NCI-H748 (cell line): ENCODE data around the gene GALR3.
A peak's percentile ranks its signal among the peaks of the same experiment; 100 is the strongest.

Source experiments
- DNase-seq: peaks from one replicate; lab custom pipeline; 2025; ENCODE audit not compliant: unreplicated experiment; lab: John Stamatoyannopoulos, UW

Gene GALR3

GRCh38 chr22:37803195-37803638, 20.0 kb upstream of the GALR3 start:
- peak; percentile 90 for DNase-seq

DNA sequence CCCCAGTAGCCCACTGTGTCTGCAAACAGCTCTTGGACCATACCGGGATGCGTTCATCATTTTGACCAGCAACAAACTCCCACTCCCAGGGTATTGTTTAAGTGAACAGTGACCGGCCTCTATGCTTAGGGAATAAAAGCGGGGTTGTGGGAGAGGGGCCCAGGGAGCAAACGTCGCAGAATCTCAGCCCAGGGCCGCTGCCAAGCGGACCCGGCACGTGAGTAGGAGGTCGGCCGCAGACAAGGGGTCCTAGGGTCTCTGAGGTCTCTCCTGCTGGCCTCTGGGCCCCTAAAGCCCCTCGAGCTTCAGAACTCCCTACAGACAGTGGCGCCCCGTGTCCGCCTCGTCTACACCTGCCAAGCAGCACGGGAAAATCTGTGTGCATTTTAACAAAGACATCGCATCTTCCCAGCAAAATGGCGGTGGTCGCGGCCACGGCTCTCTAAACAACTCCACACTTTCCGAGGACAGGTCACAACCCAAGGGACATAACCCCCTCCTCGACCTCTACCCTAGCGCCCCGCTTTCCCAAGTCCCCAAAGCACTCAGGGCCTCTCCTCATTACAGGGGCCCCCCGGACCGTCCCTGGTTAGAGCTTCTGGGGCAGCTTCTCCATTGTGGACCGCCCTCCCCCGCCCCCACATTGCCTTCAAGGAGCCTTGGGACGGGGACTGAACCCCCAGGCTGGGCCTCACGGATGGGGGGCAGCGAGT, 19.4 kb upstream of the GALR3 start:
- DNase-seq = peak; percentile 90

DNA sequence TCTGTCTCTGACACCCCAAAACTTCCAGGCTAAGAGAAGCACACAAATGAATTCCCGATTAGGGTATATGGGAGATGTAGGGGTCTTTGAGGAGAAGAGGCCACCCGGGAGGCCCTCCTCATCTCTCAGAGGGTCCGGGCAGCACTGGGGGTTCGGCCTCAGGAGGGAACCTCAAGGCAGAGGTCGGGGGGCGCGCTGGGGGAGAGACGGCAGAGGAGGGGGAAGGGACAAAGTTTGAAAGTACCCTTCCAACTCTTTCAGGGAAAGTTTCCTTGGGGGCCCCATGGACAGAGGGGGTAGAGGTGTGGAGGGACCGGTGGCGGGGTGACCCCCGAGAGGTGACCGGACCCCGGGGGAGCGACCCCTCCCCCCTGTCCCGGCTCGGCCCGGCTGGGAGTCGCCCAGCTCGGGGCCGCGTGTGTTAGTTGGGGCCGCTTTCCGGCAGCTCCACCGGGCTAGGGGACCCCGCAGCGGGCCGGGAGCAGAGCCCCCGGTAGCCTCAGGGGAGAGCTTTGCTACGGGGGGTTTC, 18.8 kb upstream of the GALR3 start:
- peak; percentile 19 for DNase-seq

DNA sequence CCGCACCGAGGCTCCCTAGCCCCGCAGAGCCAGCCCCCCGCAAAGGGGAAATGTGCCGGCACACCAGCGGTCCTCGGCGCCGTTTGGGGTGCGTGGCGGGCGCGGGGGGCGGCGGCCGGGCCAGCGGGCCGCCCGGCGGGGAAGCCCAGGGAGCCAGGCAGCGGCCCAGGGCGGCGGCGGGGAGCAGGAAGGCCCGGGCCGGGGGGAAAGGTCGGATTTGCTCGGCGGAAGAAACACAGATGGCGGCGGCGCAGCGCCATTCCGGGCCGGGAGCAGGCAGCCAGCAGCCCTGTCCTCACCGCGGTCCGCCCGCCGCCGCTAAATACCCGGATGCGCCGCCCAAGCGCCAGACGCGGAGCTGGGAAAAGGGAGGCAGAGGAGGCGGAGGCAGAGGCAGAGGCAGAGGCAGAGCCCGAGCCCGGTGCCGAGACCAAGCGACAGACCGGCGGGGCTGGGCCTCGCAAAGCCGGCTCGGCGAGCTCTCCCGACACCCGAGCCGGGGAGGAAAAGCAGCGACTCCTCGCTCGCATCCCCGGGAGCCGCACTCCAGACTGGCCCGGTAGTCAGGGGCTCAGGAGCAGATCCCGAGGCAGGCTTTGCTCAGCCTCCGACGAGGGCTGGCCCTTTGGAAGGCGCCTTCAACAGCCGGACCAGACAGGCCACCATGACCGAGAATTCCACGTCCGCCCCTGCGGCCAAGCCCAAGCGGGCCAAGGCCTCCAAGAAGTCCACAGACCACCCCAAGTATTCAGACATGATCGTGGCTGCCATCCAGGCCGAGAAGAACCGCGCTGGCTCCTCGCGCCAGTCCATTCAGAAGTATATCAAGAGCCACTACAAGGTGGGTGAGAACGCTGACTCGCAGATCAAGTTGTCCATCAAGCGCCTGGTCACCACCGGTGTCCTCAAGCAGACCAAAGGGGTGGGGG, 18.0 kb upstream of the GALR3 start:
- DNase-seq = peak; percentile 80

DNA sequence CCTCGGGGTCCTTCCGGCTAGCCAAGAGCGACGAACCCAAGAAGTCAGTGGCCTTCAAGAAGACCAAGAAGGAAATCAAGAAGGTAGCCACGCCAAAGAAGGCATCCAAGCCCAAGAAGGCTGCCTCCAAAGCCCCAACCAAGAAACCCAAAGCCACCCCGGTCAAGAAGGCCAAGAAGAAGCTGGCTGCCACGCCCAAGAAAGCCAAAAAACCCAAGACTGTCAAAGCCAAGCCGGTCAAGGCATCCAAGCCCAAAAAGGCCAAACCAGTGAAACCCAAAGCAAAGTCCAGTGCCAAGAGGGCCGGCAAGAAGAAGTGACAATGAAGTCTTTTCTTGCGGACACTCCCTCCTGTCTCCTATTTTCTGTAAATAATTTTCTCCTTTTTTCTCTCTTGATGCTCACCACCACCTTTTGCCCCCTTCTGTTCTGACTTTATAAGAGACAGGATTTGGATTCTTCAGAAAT, 17.3 kb upstream of the GALR3 start:
- DNase-seq = no peak

DNA sequence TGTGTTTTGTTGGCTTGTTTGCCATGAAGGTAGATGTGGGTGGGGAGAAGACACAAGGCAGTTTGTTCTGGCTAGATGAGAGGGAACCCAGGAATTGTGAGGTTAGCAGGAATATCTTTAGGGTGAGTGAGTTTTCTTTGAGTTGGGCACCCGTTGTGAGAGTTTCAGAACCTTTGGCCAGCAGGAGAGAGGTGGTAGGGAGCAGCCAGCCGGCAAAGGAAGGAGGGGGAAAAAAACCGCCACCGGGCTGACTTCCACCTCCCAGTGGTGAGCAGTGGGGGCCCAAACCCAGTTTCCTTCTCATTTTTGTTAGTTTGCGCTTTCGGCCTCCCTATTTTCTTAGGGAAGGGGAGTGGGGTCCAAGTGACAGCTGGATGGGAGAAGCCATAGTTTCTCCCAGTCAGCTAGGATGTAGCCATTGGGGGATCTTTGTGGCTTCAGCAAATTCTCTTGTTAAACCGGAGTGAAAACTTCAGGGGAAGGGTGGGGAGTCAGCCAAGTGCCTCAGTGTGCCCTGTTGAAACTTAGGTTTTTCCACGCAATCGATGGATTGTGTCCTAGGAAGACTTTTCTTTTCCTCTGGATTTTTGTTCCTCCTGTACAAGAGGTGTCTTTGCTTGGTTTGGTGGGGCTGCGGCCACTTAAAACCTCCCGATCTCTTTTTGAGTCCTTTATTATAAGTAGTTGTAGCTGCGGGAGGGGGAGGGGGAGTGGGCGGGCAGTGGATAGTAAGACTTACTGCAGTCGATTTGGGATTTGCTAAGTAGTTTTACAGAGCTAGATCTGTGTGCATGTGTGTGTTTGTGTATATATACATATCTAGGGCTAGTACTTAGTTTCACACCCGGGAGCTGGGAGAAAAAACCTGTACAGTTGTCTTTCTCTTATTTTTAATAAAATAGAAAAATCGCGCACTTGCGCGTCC, 16.5 kb upstream of the GALR3 start:
- peak; percentile 23 for DNase-seq

GRCh38 chr22:37807410-37808293, 15.5 kb upstream of the GALR3 start, which contains the start of gene GCAT:
Gene GCAT, plus strand, starts transcription at chr22:37807934. Its CDS starts 34 bp downstream, at chr22:37807968.
- DNase-seq = peak; percentile 93

DNA sequence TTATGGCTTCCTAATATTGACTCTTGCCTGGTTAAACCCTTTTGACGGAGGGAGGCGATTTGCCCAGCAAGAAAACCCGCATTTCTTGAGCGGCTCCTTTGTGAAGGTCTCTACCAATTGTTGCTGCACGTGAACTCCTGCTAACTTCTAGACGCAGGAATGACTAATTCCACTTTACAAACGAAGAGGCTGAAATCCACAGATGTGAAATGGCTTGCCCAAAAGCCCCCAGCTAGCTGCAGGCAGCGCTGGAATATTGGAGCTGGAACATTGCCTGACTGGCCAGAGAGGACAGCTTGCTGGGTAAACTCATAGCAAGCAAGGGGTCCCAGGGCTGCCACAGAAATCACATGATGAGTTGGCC, 14.9 kb upstream of the GALR3 start:
- DNase-seq = no peak

GRCh38 chr22:37809672-37810333, 13.4 kb upstream of the GALR3 start:
- no peak for DNase-seq

DNA sequence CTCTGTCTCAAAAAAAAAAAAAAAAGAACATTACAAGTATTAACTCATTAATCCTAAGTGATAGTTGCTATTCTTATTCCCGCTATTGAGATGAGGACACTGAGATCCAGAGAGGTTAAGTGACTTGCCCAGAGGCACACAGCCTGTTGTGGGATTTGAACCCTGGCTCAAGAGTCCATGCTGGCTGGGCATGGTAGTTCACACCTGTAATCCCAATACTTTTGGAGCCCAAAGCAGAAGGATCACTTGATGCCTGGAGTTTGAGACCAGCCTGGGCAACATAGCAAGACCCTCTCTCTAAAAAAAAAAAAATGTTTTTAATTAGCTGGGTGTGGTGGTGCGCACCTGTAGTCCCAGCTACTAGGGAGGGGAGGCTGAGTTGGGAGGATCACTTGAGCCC, 11.3 kb upstream of the GALR3 start:
- no peak for DNase-seq

DNA sequence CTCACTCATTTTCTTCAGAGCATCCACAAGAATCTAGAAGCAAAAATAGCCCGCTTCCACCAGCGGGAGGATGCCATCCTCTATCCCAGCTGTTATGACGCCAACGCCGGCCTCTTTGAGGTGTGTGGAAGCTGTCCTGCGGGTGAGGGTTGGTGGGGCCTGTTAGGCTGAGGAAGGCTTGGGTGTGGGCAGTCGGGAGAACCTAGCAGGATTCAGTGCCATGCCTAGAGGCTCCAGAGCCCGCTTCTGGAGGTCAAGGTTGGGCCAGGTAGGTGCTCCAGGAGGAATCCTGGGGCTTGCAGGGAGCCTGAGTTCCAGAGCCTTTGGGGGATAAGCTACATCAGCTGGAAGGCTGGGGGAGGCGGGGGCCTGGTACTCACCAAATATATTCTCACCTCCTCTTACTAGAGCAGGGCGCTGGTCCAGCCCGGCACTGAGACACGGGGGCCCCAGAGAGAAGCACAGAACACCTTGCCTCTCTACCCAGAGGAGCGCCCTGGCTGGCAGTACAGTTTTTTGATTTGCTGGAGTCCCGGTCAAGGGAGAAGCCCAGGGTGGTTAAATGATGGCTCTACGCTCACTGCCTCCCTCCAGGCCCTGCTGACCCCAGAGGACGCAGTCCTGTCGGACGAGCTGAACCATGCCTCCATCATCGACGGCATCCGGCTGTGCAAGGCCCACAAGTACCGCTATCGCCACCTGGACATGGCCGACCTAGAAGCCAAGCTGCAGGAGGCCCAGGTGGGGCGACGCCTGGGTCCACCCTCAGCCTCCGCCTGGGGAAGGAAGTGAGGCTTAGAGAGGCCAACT, 10.1 kb upstream of the GALR3 start:
- DNase-seq = no peak

- DNase-seq = no peak
Observed at GRCh38 chr22:37815593-37815992, 7.6 kb upstream of the GALR3 start.

DNA sequence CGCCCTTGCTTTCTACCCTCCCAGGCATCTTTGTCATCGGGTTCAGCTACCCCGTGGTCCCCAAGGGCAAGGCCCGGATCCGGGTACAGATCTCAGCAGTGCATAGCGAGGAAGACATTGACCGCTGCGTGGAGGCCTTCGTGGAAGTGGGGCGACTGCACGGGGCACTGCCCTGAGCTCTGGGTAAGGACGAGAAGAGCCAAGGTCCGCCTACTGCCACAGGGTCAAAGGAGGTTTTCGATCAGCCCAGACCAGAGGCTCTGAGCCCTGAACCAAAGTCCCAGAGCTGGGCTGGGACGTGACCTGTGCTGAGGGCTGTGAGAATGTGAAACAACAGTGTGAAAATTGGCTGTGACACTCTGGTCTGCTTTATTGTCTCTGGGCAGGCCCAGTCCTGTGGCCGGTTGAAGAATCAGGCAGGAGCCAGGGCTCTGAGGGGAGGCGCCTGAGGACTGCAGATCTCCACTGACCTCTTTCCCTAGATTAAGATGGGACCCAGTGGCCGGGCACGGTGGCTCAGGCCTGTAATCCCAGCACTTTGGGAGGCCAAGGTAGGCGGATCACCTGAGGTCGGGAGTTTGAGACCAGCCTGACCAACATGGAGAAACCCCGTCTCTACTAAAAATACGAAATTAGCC, 6.5 kb upstream of the GALR3 start:
- no peak for DNase-seq

DNA sequence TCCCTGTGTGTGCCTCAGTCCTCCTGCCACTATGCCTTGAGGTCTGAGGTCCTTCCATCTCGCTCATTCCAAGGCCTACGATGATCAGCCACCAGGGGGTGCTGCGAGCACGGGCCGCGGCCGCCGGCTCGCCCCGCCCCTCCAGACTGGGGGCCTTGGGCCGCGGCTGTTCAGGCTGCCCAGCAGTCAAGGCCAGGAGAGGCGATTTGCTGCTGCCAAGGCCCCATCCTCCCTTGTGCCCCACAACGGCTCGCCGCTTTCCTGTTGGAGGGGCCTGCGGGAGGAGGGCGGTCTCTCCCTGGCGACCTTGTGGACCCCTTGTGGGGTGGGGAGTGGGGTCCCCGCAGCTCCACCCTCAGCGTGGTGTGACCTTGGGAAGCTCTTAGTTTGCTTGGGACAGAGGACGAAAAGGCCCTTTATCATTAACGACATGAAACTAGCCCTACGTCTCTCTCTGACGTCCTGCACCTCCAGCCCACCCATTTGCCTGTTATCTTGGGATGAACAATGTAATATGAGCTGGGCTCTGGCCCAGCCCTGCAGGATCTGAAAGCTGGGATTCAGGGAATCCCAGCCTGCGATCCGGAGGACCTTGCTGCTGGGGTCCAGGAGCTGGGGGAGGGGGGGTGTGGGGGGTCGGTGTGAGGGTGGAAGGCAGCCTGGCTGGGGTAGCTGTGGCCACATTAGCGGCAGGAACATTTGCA, 5.3 kb upstream of the GALR3 start:
- DNase-seq = peak; percentile 80

GRCh38 chr22:37818409-37819104, 4.6 kb upstream of the GALR3 start:
- peak; percentile 72 for DNase-seq

DNA sequence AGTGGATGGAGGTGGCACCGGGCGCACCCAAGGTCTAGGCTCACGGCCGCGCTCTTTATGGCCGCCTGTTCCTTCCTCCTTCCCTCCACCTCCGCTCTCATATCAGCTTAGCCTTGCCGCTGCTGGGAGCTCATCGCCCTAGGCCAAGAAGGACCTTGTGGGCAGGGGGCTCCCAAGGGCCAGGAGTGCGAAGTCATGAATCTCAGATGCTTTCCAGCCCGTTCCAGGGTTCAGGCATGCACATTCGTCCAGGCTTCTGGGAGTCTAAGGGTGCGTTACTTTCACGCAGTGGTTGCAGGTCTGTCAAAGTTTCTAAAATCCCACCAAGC, 4.1 kb upstream of the GALR3 start:
- DNase-seq = no peak

DNA sequence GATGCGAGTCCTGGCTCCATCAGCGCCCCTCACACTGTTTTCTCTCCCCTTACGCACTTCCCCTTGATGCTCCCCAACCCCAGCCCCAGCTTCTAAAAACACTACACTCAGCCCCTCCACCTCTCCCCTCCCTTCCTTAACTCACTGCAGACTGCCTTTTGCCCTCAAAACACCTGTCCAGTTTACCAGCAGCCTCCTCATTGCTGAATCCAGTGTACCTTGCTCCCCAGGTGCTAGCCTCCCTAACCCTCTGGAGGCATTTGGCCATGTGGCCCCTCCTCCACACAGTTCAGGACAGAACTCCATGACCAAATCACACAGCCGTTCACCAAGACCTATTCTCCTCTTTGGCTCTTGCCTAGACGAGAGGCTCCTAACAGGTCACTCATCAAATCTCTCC, 2.8 kb upstream of the GALR3 start:
- no peak for DNase-seq
